ENCODE measurements around the gene MYH11. TPM values are rescaled to one million over a fixed set of nuclear protein-coding genes. Genes with fewer than 3 reads are reported as not detected.
A peak's percentile ranks its signal among the peaks of the same experiment; 100 is the strongest.

The MYH11 gene
- total RNA-seq, 1 donor from 2014 or later, result not detected

GRCh38 chr16:15716694-15717447 is 140.0 kb downstream of the MYH11 start:
- DNase-seq (ENCODE audit: low spot score), result no peak
- no peaks in the 10 kb centered on the region for H3K27me3 Mint-ChIP-seq (ENCODE audit: low read depth)
- H3K4me1 Mint-ChIP-seq (ENCODE audit: low read depth), result no peaks in the 10 kb centered on the region
- H3K27ac Mint-ChIP-seq, result peak overlapping the region; percentile 36
- intact Hi-C loops (cut with micrococcal nuclease), result no loop called here
- H3K9me3 Mint-ChIP-seq, result no peaks in the 10 kb centered on the region
- H3K4me3 Mint-ChIP-seq (ENCODE audit: low read depth), result no peak overlapping the region
- H3K36me3 Mint-ChIP-seq (ENCODE audit: low read depth), result peaks cover 22% of the 10 kb centered on the region

GRCh38 chr16:15715221-15715620 is 141.6 kb downstream of the MYH11 start:
- H3K36me3 Mint-ChIP-seq (ENCODE audit: low read depth), result peaks cover 20% of the 10 kb centered on the region
- DNase-seq (ENCODE audit: low spot score), result no peak
- no peak overlapping the region for H3K27ac Mint-ChIP-seq
- no peak overlapping the region for H3K4me3 Mint-ChIP-seq (ENCODE audit: low read depth)
- intact Hi-C loops (cut with micrococcal nuclease), result no loop called here
- H3K9me3 Mint-ChIP-seq, result no peaks in the 10 kb centered on the region
- no peaks in the 10 kb centered on the region for H3K4me1 Mint-ChIP-seq (ENCODE audit: low read depth)
- no peaks in the 10 kb centered on the region for H3K27me3 Mint-ChIP-seq (ENCODE audit: low read depth)

GRCh38 chr16:15714393-15715172 is 142.2 kb downstream of the MYH11 start:
- no peak overlapping the region for H3K4me3 Mint-ChIP-seq (ENCODE audit: low read depth)
- intact Hi-C loops (cut with micrococcal nuclease), result no loop called here
- no peaks in the 10 kb centered on the region for H3K9me3 Mint-ChIP-seq
- H3K27me3 Mint-ChIP-seq (ENCODE audit: low read depth), result no peaks in the 10 kb centered on the region
- H3K36me3 Mint-ChIP-seq (ENCODE audit: low read depth), result peaks cover 18% of the 10 kb centered on the region
- DNase-seq (ENCODE audit: low spot score), result no peak
- H3K4me1 Mint-ChIP-seq (ENCODE audit: low read depth), result no peaks in the 10 kb centered on the region
- H3K27ac Mint-ChIP-seq, result no peak overlapping the region

- Mint-ChIP-seq H3K36me3 (ENCODE audit: low read depth) (peaks cover 24% of the 10 kb centered on the region), H3K27ac (no peak overlapping the region), H3K9me3 (no peaks in the 10 kb centered on the region), H3K4me3 (ENCODE audit: low read depth) (no peak overlapping the region), H3K27me3 (ENCODE audit: low read depth) (no peaks in the 10 kb centered on the region), H3K4me1 (ENCODE audit: low read depth) (peaks cover 3% of the 10 kb centered on the region)
- intact Hi-C loops (cut with micrococcal nuclease), result no loop called here
- DNase-seq (ENCODE audit: low spot score), result no peak
These were observed 147.8 kb downstream of the MYH11 start for GRCh38 chr16:15708997-15709396.

GRCh38 chr16:15708096-15708495 is 148.7 kb downstream of the MYH11 start:
- H3K4me1 Mint-ChIP-seq (ENCODE audit: low read depth), result peaks cover 6% of the 10 kb centered on the region
- H3K9me3 Mint-ChIP-seq, result no peaks in the 10 kb centered on the region
- no peak for DNase-seq (ENCODE audit: low spot score)
- peaks cover 28% of the 10 kb centered on the region for H3K36me3 Mint-ChIP-seq (ENCODE audit: low read depth)
- H3K4me3 Mint-ChIP-seq (ENCODE audit: low read depth), result no peak overlapping the region
- no peaks in the 10 kb centered on the region for H3K27me3 Mint-ChIP-seq (ENCODE audit: low read depth)
- H3K27ac Mint-ChIP-seq, result no peak overlapping the region
- intact Hi-C loops (cut with micrococcal nuclease), result no loop called here

- no peak for DNase-seq (ENCODE audit: low spot score)
- intact Hi-C loops (cut with micrococcal nuclease), result no loop called here
- peaks cover 11% of the 10 kb centered on the region for H3K4me1 Mint-ChIP-seq (ENCODE audit: low read depth)
- no peaks in the 10 kb centered on the region for H3K27me3 Mint-ChIP-seq (ENCODE audit: low read depth)
- H3K27ac Mint-ChIP-seq, result no peak overlapping the region
- peaks cover 31% of the 10 kb centered on the region for H3K36me3 Mint-ChIP-seq (ENCODE audit: low read depth)
- H3K4me3 Mint-ChIP-seq (ENCODE audit: low read depth), result no peak overlapping the region
- H3K9me3 Mint-ChIP-seq, result no peaks in the 10 kb centered on the region
These were observed 149.5 kb downstream of the MYH11 start for GRCh38 chr16:15707332-15707731.

GRCh38 chr16:15705064-15705565 is 151.7 kb downstream of the MYH11 start:
- intact Hi-C loops (cut with micrococcal nuclease), result no loop called here
- H3K4me1 Mint-ChIP-seq (ENCODE audit: low read depth), result peaks cover 11% of the 10 kb centered on the region
- H3K36me3 Mint-ChIP-seq (ENCODE audit: low read depth), result peaks cover 40% of the 10 kb centered on the region
- H3K27ac Mint-ChIP-seq, result no peak overlapping the region
- H3K4me3 Mint-ChIP-seq (ENCODE audit: low read depth), result no peak overlapping the region
- no peaks in the 10 kb centered on the region for H3K9me3 Mint-ChIP-seq
- no peaks in the 10 kb centered on the region for H3K27me3 Mint-ChIP-seq (ENCODE audit: low read depth)
- no peak for DNase-seq (ENCODE audit: low spot score)

GRCh38 chr16:15704545-15704987 is 152.3 kb downstream of the MYH11 start:
- H3K4me3 Mint-ChIP-seq (ENCODE audit: low read depth), result no peak overlapping the region
- peaks cover 44% of the 10 kb centered on the region for H3K36me3 Mint-ChIP-seq (ENCODE audit: low read depth)
- H3K27me3 Mint-ChIP-seq (ENCODE audit: low read depth), result no peaks in the 10 kb centered on the region
- intact Hi-C loops (cut with micrococcal nuclease), result loop anchor here (5.0 kb wide), 1 partner anchor 62 kb away; the partner anchor contains the start of gene MARF1
- H3K4me1 Mint-ChIP-seq (ENCODE audit: low read depth), result peaks cover 11% of the 10 kb centered on the region
- no peak overlapping the region for H3K27ac Mint-ChIP-seq
- peak; percentile 58 for DNase-seq (ENCODE audit: low spot score)
- no peaks in the 10 kb centered on the region for H3K9me3 Mint-ChIP-seq

- Mint-ChIP-seq H3K27me3 (ENCODE audit: low read depth) (no peaks in the 10 kb centered on the region), H3K4me1 (ENCODE audit: low read depth) (peaks cover 11% of the 10 kb centered on the region), H3K36me3 (ENCODE audit: low read depth) (peaks cover 45% of the 10 kb centered on the region), H3K9me3 (no peaks in the 10 kb centered on the region), H3K4me3 (ENCODE audit: low read depth) (no peak overlapping the region), H3K27ac (no peak overlapping the region)
- DNase-seq (ENCODE audit: low spot score), result no peak
- intact Hi-C loops (cut with micrococcal nuclease), result loop anchor here (5.0 kb wide), 1 partner anchor 61 kb away; the partner anchor contains the start of gene MARF1
These were observed 153.6 kb downstream of the MYH11 start for GRCh38 chr16:15703029-15703736.

GRCh38 chr16:15701975-15702970 is 154.6 kb downstream of the MYH11 start:
- Mint-ChIP-seq H3K4me3 (ENCODE audit: low read depth) (no peak overlapping the region), H3K9me3 (no peaks in the 10 kb centered on the region), H3K4me1 (ENCODE audit: low read depth) (peaks cover 11% of the 10 kb centered on the region), H3K27ac (no peak overlapping the region), H3K36me3 (ENCODE audit: low read depth) (peaks cover 47% of the 10 kb centered on the region), H3K27me3 (ENCODE audit: low read depth) (no peaks in the 10 kb centered on the region)
- DNase-seq (ENCODE audit: low spot score), result no peak
- intact Hi-C loops (cut with micrococcal nuclease), result loop anchor here (5.0 kb wide), 1 partner anchor 60 kb away; the partner anchor contains the start of gene MARF1

- no peak for DNase-seq (ENCODE audit: low spot score)
- Mint-ChIP-seq H3K4me3 (ENCODE audit: low read depth) (no peak overlapping the region), H3K27ac (no peak overlapping the region), H3K9me3 (no peaks in the 10 kb centered on the region), H3K4me1 (ENCODE audit: low read depth) (peaks cover 11% of the 10 kb centered on the region), H3K36me3 (ENCODE audit: low read depth) (peaks cover 56% of the 10 kb centered on the region), H3K27me3 (ENCODE audit: low read depth) (no peaks in the 10 kb centered on the region)
- intact Hi-C loops (cut with micrococcal nuclease), result loop anchor here (5.0 kb wide), 1 partner anchor 59 kb away; the partner anchor contains the start of gene MARF1
These were observed 155.5 kb downstream of the MYH11 start for GRCh38 chr16:15701367-15701766.
